CD8-positive, alpha-beta memory T cell (primary cell): ENCODE results near the gene PTPRT. TPM values are rescaled to one million over a fixed set of nuclear protein-coding genes. Genes with fewer than 3 reads are reported as not detected.
A peak's percentile ranks its signal among the peaks of the same experiment; 100 is the strongest.

Source experiments
- CTCF ChIA-PET: fragments of 350-600 bp; sonication (Branson Sonifier 250); formaldehyde crosslinking; loops from one replicate; lab custom pipeline; 2021; ENCODE audit warnings: antibody characterized with exemption; lab: Charles Lee
- POLR2A ChIA-PET: fragments of 350-600 bp; sonication (Branson Sonifier 250); formaldehyde crosslinking; loops from one replicate; lab custom pipeline; 2021; ENCODE audit warnings: antibody characterized with exemption; lab: Charles Lee
- DNase-seq, 5 donors: peaks; one replicate each; pipeline versions ENCODE4 v3.0.0 to v3.0.0-alpha.2; 2020 to 2022; ENCODE audit warnings: mixed read lengths in 1 of 5
- H3K27ac ChIP-seq: one replicate; pipeline ENCODE4 v1.7.0; 2013; ENCODE audit warnings: low read depth, mild to moderate bottlenecking, low read length, moderate library complexity
- H3K27me3 ChIP-seq: 2 replicates; pipeline ENCODE4 v1.7.0; 2013; ENCODE audit warnings: low read length, mild to moderate bottlenecking; ENCODE audit not compliant: insufficient read depth, poor library complexity, severe bottlenecking
- H3K36me3 ChIP-seq: 2 replicates; pipeline ENCODE4 v1.7.0; 2013; ENCODE audit warnings: mild to moderate bottlenecking, low read length, moderate library complexity; ENCODE audit not compliant: insufficient read depth
- H3K4me1 ChIP-seq: 2 replicates; pipeline ENCODE4 v1.7.0; 2013; ENCODE audit warnings: mild to moderate bottlenecking, low read length, moderate library complexity; ENCODE audit not compliant: insufficient read depth
- H3K4me3 ChIP-seq: 2 replicates; pipeline ENCODE4 v1.7.0; 2013; ENCODE audit warnings: mild to moderate bottlenecking, low read length
- H3K9me3 ChIP-seq: 2 replicates; pipeline ENCODE4 v1.7.0; 2013; ENCODE audit warnings: mild to moderate bottlenecking, low read length
- H3K27ac Mint-ChIP-seq, 8 donors: one replicate each; pipeline ENCODE4 v1.8.0; 2020 to 2021; ENCODE audit warnings: mixed read lengths in 8 of 8, mild to moderate bottlenecking in 6 of 8, inconsistent platforms in 3 of 8, moderate library complexity in 3 of 8
- H3K27me3 Mint-ChIP-seq, 2 donors: one replicate each; pipeline ENCODE4 v1.8.0; 2020 to 2021; ENCODE audit warnings: mixed read lengths in 2 of 2, mild to moderate bottlenecking in 1 of 2, moderate library complexity in 1 of 2
- H3K36me3 Mint-ChIP-seq, 3 donors: one replicate each; pipeline ENCODE4 v1.8.0; 2020 to 2021; ENCODE audit warnings: mixed read lengths in 3 of 3, inconsistent platforms in 1 of 3, mild to moderate bottlenecking in 1 of 3
- H3K4me1 Mint-ChIP-seq, 3 donors: one replicate each; pipeline ENCODE4 v1.8.0; 2020 to 2021; ENCODE audit warnings: mixed read lengths in 3 of 3, inconsistent platforms in 1 of 3, mild to moderate bottlenecking in 1 of 3
- H3K4me3 Mint-ChIP-seq, 7 donors: one replicate each; pipeline ENCODE4 v1.8.0; 2020 to 2021; ENCODE audit warnings: mixed read lengths in 7 of 7, mild to moderate bottlenecking in 6 of 7, moderate library complexity in 4 of 7, inconsistent platforms in 2 of 7
- H3K9me3 Mint-ChIP-seq, 5 donors: one replicate each; pipeline ENCODE4 v1.8.0; 2020 to 2022; ENCODE audit warnings: mixed read lengths in 5 of 5, mild to moderate bottlenecking in 3 of 5, moderate library complexity in 2 of 5, inconsistent platforms in 1 of 5
- polyA plus RNA-seq: library from polyadenylated mRNA; unstranded; fragments of 300-500 nt; fragmentation: Illumina TruSeq; gene quantifications from one replicate; pipeline ENCODE4 v1.2.3, GENCODE V29; 2021
- total RNA-seq, 2 experiments: library from RNA; stranded (reverse); gene quantifications; one replicate each; pipeline ENCODE4 v1.2.3, GENCODE V29; 2021

The PTPRT gene
- total and polyA plus RNA-seq, 3 experiments from 2014 or later: not detected

DNA sequence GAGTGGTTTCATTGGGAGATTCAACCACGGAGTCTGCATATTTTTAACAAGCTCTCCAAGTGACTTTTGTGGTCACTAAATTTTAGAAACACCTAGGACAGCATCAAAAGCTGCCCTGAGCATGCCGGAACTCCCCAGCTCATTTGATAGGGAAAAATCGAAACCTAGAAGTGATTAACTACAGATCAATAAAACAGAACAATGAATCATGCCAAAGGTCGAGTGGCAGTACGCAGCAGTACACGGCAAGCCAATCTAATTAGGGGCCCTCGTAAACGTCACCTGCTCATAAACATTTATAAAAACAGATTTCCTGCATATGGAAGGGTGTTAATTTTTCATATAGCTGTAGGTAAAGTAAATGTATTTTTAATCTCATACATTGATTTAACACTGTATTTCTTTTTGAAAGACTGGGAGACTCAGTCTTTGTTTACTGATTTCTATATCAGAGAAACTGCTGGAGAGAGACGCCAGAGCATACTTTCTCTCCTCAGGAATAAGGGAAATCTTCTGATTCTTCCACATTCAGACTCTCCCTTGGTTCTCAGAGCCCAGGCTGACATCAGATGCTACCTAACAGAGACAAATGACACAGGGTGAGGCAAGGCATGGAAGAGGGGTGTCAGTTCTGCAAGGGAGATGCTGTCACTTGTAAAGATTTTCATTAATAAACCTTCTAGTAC, 232.5 kb downstream of the PTPRT start:
- H3K4me3 ChIP-seq: no peak overlapping the region
- no peaks in the 10 kb centered on the region for H3K4me1 Mint-ChIP-seq

DNA sequence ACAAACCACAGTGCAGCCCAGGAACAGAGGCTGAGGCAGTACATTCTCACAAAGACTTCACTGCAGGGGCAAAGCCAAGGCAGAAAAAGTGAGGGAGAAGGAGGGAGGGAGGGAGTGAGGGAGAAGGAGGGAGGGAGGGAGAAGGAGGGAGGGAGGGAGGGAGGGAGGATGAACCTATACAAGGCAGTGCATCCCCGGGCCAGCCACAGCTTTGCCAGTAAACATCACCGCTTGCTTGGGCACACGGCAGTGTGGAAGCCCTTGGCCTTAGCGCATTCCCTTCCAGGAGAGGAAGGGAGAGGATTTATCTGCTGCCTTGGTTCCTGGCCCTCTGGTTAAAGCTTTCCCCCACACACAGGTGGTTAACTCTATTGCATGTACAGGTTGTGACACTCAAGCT, 234.0 kb downstream of the PTPRT start:
- Histone ChIP-seq H3K4me1 (no peaks in the 10 kb centered on the region), H3K27ac (no peak overlapping the region), H3K4me3 (no peak overlapping the region), H3K27me3 (no peaks in the 10 kb centered on the region), H3K9me3 (no peaks in the 10 kb centered on the region), H3K36me3 (no peaks in the 10 kb centered on the region)
- Mint-ChIP-seq H3K27me3 (no peaks in the 10 kb centered on the region), H3K27ac (no peak overlapping the region), H3K4me1 (no peaks in the 10 kb centered on the region), H3K36me3 (no peaks in the 10 kb centered on the region), H3K9me3 (peaks cover 0 to 16% (median 4%) of the 10 kb centered on the region in 5 donors), H3K4me3 (no peak overlapping the region)
- no peak for DNase-seq
- ChIA-PET POLR2A (no interaction called here), CTCF (no interaction called here)

More for the DNA sequence above, 232.5 kb downstream of the PTPRT start:
- Histone ChIP-seq H3K4me1 (no peaks in the 10 kb centered on the region), H3K27ac (no peak overlapping the region), H3K36me3 (no peaks in the 10 kb centered on the region), H3K9me3 (no peaks in the 10 kb centered on the region), H3K27me3 (no peaks in the 10 kb centered on the region)
- H3K27me3 Mint-ChIP-seq: no peaks in the 10 kb centered on the region
- POLR2A ChIA-PET: no interaction called here
- CTCF ChIA-PET: interaction anchor here (0.7 kb wide), 1 partner anchor 13 kb away, joined by 3 read pairs; no protein-coding TSS in a partner anchor
- DNase-seq: no peak
- H3K36me3 Mint-ChIP-seq: no peaks in the 10 kb centered on the region
- H3K4me3 Mint-ChIP-seq: no peak overlapping the region
- peaks cover 0 to 16% (median 3%) of the 10 kb centered on the region in 5 donors for H3K9me3 Mint-ChIP-seq
- H3K27ac Mint-ChIP-seq: peak overlapping the region in 1 of 8 donors; percentile 51

DNA sequence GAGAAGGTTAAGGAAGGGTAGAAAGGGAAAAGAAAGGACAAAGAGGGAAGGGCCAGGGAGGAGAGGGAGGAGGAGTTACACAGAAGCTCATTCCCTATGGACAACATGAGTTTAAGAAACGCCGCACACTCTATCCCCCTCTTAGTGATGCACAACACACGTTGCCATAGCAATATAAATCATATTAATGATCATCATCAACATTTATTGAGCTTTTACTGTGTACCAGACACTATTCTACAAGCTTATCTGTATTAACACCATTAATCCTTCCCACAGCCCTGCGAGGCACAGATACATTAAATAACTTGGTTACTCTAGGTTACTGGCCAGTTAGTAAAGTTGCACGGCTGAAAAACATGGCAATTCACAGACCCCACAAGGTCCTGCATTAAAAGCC, 234.8 kb downstream of the PTPRT start:
- ChIA-PET POLR2A (no interaction called here), CTCF (no interaction called here)
- H3K9me3 Mint-ChIP-seq: peaks cover 0 to 11% (median 8%) of the 10 kb centered on the region in 5 donors

DNA sequence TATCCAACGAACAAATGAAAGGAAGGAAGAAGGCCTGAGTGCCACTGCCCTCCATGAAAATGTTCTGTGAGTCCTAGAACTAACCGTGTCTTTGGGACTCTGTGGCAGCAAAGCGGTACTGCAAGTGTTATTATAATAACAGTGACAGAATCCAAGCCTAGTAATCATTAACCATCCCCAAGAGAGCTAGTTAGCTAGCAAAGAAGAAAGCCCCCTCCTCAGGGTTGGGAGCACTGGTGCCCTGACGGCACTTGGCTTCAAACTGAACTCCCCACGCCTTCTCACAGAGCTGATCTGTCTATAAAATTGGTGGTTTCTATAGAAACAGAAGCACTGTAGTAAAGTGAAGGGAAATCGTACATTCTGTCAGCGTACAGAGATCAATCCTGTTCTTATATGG, 239.8 kb downstream of the PTPRT start:
- CTCF ChIA-PET: no interaction called here
- H3K9me3 ChIP-seq: no peaks in the 10 kb centered on the region
- no peak overlapping the region for H3K4me3 Mint-ChIP-seq
- H3K27ac ChIP-seq: no peak overlapping the region
- H3K36me3 ChIP-seq: no peaks in the 10 kb centered on the region
- no peaks in the 10 kb centered on the region for H3K4me1 Mint-ChIP-seq
- DNase-seq: no peak
- POLR2A ChIA-PET: no interaction called here
- H3K36me3 Mint-ChIP-seq: no peaks in the 10 kb centered on the region
- H3K27ac Mint-ChIP-seq: no peak overlapping the region
- no peaks in the 10 kb centered on the region for H3K27me3 ChIP-seq
- H3K4me1 ChIP-seq: no peaks in the 10 kb centered on the region
- peaks cover 0 to 4% of the 10 kb centered on the region in 2 donors for H3K27me3 Mint-ChIP-seq
- no peak overlapping the region for H3K4me3 ChIP-seq
- H3K9me3 Mint-ChIP-seq: peaks cover 0 to 23% (median 11%) of the 10 kb centered on the region in 5 donors

More for the DNA sequence above, 234.8 kb downstream of the PTPRT start:
- Histone ChIP-seq H3K4me1 (no peaks in the 10 kb centered on the region), H3K27ac (no peak overlapping the region), H3K4me3 (no peak overlapping the region), H3K36me3 (no peaks in the 10 kb centered on the region), H3K9me3 (no peaks in the 10 kb centered on the region), H3K27me3 (no peaks in the 10 kb centered on the region)
- Mint-ChIP-seq H3K4me1 (no peaks in the 10 kb centered on the region), H3K4me3 (no peak overlapping the region), H3K36me3 (no peaks in the 10 kb centered on the region), H3K27me3 (no peaks in the 10 kb centered on the region), H3K27ac (no peak overlapping the region)
- DNase-seq: no peak

DNA sequence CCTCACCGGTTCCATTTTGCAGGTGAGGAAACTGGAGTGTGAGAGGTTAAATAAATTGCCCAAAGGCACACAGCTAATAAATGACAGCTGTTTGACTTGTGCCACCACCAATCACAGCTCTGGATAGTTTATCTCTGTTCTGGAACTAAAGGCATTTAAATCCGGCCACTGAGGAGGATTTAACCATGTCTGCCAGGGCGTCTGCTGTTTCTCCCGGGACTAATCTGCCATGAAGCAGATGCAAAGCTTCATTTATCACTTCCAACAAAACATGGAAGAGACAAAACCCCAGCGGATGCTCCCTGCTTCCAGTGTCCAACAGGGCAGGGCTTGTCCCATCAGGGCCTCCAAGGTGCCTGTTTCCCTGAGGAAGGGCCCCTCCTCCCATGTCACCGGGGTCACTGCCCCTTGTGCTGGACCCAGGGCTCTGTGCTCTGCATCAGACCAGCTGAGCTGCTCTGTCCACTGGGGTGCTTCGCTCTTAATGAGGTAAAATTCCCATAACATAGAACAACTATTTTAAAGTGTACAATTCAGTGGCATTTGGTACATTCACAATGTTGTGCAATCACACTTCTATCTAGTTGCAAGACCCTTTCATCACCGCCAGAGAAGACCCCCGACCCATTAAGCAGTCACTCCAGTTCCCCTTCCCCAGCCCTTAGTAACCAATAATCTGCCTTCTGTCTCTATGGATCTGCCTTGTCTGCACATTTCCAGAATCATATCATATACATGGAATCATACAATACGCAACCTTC, 244.3 kb downstream of the PTPRT start:
- H3K4me3 ChIP-seq: no peak overlapping the region
- POLR2A ChIA-PET: no interaction called here
- no peaks in the 10 kb centered on the region for H3K4me1 ChIP-seq
- H3K36me3 ChIP-seq: no peaks in the 10 kb centered on the region
- no peaks in the 10 kb centered on the region for H3K27me3 ChIP-seq
- peaks cover 0 to 26% (median 11%) of the 10 kb centered on the region in 5 donors for H3K9me3 Mint-ChIP-seq
- no peak overlapping the region for H3K4me3 Mint-ChIP-seq
- H3K4me1 Mint-ChIP-seq: no peaks in the 10 kb centered on the region
- H3K36me3 Mint-ChIP-seq: no peaks in the 10 kb centered on the region
- no peak overlapping the region for H3K27ac Mint-ChIP-seq
- CTCF ChIA-PET: no interaction called here
- H3K27ac ChIP-seq: no peak overlapping the region
- DNase-seq: no peak
- H3K27me3 Mint-ChIP-seq: peaks cover 0 to 6% of the 10 kb centered on the region in 2 donors
- no peaks in the 10 kb centered on the region for H3K9me3 ChIP-seq

DNA sequence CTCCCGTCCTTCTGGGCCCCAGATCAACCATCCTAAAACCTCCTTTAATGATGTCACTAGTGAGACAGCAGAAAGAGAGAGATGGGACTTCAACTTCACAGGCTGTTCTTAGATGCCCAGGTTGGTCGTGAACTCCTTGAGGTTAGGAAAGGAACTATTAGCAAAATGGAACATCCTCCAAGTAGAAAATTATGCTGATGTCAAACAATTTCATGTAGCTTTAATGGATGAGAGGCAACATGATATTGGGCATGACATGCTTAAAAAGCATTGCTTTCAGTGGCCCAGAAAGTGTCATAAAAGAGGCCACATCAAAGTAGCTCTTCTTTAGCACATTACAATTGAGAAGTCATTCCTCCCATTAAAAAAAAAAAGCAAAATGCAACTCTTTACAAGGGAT, 248.1 kb downstream of the PTPRT start:
- Histone ChIP-seq H3K36me3 (no peaks in the 10 kb centered on the region), H3K9me3 (no peaks in the 10 kb centered on the region), H3K27ac (no peak overlapping the region), H3K27me3 (no peaks in the 10 kb centered on the region), H3K4me3 (no peak overlapping the region), H3K4me1 (no peaks in the 10 kb centered on the region)
- Mint-ChIP-seq H3K27ac (no peak overlapping the region), H3K4me1 (no peaks in the 10 kb centered on the region), H3K9me3 (peaks cover 0 to 11% (median 2%) of the 10 kb centered on the region in 5 donors), H3K36me3 (no peaks in the 10 kb centered on the region), H3K27me3 (peaks cover 0 to 5% of the 10 kb centered on the region in 2 donors), H3K4me3 (no peak overlapping the region)
- ChIA-PET CTCF (no interaction called here), POLR2A (no interaction called here)
- no peak for DNase-seq

DNA sequence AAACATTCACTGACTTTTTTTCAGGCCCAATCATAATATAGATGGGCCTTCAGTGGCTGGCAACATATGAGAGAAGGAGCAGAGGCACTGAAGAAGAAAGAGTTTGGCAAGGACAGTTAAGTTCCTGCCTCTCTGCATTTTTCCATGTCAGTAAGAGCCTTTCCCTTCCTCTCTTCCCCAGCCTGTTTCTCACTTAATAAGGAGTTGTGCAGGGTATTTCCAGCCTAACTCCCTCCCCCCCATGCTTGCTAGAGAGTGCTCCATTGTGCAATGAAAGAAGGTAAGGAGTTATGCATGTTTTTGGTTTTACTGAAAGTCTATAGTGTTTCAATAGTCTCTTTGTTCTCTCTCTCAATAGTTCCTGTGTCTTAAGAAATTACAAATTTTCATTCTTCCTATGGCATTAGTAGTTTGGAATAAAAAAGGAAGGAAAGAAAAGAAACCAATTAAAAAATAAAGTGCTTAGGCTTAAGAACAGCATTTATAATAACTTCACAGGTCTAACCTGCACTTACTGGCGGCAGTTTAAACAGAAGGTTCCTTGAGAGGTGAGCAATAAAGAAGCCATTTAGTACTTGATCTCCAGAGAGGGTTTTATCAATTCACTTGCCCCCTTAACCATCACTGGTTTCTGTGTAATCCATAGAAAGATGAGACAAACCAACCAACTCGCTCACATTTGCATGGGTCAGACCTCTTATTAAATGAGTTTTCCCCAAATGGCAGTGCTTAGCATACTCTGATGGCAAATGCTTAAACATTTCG, 251.1 kb downstream of the PTPRT start:
- H3K27me3 ChIP-seq: no peaks in the 10 kb centered on the region
- Mint-ChIP-seq H3K9me3 (peaks cover 0 to 9% (median 4%) of the 10 kb centered on the region in 5 donors), H3K4me1 (no peaks in the 10 kb centered on the region), H3K27me3 (peaks cover 0 to 1% of the 10 kb centered on the region in 2 donors), H3K36me3 (no peaks in the 10 kb centered on the region), H3K27ac (no peak overlapping the region), H3K4me3 (no peak overlapping the region)
- POLR2A ChIA-PET: no interaction called here
- DNase-seq: no peak
- no peaks in the 10 kb centered on the region for H3K9me3 ChIP-seq
- no peaks in the 10 kb centered on the region for H3K4me1 ChIP-seq
- H3K27ac ChIP-seq: no peak overlapping the region
- CTCF ChIA-PET: no interaction called here
- H3K36me3 ChIP-seq: no peaks in the 10 kb centered on the region
- no peak overlapping the region for H3K4me3 ChIP-seq

DNA sequence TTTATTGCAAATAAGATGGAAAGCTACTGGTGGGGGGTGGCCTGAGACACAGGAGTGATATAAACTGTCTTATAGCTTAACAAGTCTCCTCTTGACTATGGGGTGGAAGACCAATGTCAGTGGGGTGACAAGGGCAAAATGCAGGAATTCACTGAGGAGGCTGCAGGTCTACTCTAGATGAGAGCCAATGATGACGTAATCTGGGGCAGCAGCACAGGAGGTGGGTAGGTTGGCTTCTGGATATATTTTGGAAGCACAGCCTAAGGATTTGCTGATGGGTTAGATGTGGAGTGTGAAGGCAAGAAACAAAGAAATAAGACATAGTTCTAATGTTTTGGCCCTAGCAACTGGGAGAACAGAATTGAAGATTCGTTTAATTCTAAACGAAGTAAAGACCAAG, 253.2 kb downstream of the PTPRT start:
- Mint-ChIP-seq H3K27me3 (peaks cover 0 to 3% of the 10 kb centered on the region in 2 donors), H3K4me1 (no peaks in the 10 kb centered on the region)
- no peaks in the 10 kb centered on the region for H3K36me3 ChIP-seq

More for the DNA sequence above, 253.2 kb downstream of the PTPRT start:
- no peaks in the 10 kb centered on the region for H3K4me1 ChIP-seq
- CTCF ChIA-PET: no interaction called here
- H3K4me3 Mint-ChIP-seq: peak overlapping the region in 1 of 7 donors; percentile 75
- no peaks in the 10 kb centered on the region for H3K9me3 ChIP-seq
- peaks cover 0 to 9% (median 6%) of the 10 kb centered on the region in 5 donors for H3K9me3 Mint-ChIP-seq
- DNase-seq: no peak
- H3K27me3 ChIP-seq: no peaks in the 10 kb centered on the region
- H3K27ac ChIP-seq: no peak overlapping the region
- H3K4me3 ChIP-seq: no peak overlapping the region
- no peak overlapping the region for H3K27ac Mint-ChIP-seq
- POLR2A ChIA-PET: no interaction called here
- H3K36me3 Mint-ChIP-seq: no peaks in the 10 kb centered on the region
